GM12878 (cell line): ENCODE results near the gene ZNF559.

Experiments
- CTCF ChIP-seq, 3 experiments: IDR thresholded peaks in 2 of 3; conservative IDR thresholded peaks in 1 of 3; 2 replicates each; pipeline ENCODE4 v1.5.1; 2011; ENCODE audit warnings: low read depth in 3 of 3, low read length in 3 of 3, mild to moderate bottlenecking in 3 of 3, control low read depth in 2 of 3, moderate library complexity in 2 of 3, inconsistent platforms in 1 of 3, mixed read lengths in 1 of 3; ENCODE audit not compliant: control insufficient read depth in 2 of 3, insufficient read depth in 1 of 3; ENCODE audit errors: extremely low read depth in 1 of 3
- EP300 ChIP-seq, 2 experiments: fragments of 150-350 bp in 1 of 2; IDR thresholded peaks; 2 replicates each; pipeline ENCODE4 v1.6.1; 2011 to 2012; ENCODE audit warnings: low read depth in 2 of 2, low read length in 2 of 2, borderline replicate concordance in 1 of 2, improper control_type of control experiment in 1 of 2, inconsistent platforms in 1 of 2; ENCODE audit not compliant: control insufficient read depth in 1 of 2
- EZH2 ChIP-seq: IDR thresholded peaks from 2 replicates; pipeline ENCODE4 v1.6.1; 2012; ENCODE audit warnings: low read depth, mild to moderate bottlenecking, control low read depth, inconsistent platforms, low read length, borderline replicate concordance; ENCODE audit not compliant: control insufficient read depth
- FOXM1 ChIP-seq: IDR thresholded peaks from 2 replicates; pipeline ENCODE4 v1.6.1; 2012; ENCODE audit warnings: low read depth, mild to moderate bottlenecking, inconsistent platforms, low read length, moderate library complexity
- JUND ChIP-seq: IDR thresholded peaks from 2 replicates; pipeline ENCODE4 v1.6.1; 2012; ENCODE audit warnings: low read depth, mild to moderate bottlenecking, low read length, improper control_type of control experiment, moderate library complexity
- MAX ChIP-seq: IDR thresholded peaks from 2 replicates; pipeline ENCODE4 v1.6.1; 2012; ENCODE audit warnings: low read depth, low read length, improper control_type of control experiment
- NFIC ChIP-seq: IDR thresholded peaks from 2 replicates; pipeline ENCODE4 v1.6.1; 2012; ENCODE audit warnings: low read depth, mild to moderate bottlenecking, inconsistent platforms, low read length, moderate library complexity
- PAX5 ChIP-seq: IDR thresholded peaks from 2 replicates; pipeline ENCODE4 v1.6.1; 2011; ENCODE audit warnings: low read depth, low read length, borderline replicate concordance
- POLR2AphosphoS2 ChIP-seq: IDR thresholded peaks from 2 replicates; pipeline ENCODE4 v1.6.1; 2011; ENCODE audit warnings: low read depth, mild to moderate bottlenecking, low read length, improper control_type of control experiment, moderate library complexity
- POU2F2 ChIP-seq: IDR thresholded peaks from 3 replicates; pipeline ENCODE4 v1.6.1; 2011; ENCODE audit warnings: low read depth, mild to moderate bottlenecking, low read length, borderline replicate concordance
- REST ChIP-seq: IDR thresholded peaks from 2 replicates; pipeline ENCODE4 v1.6.1; 2012; ENCODE audit warnings: mild to moderate bottlenecking, low read depth, low read length
- SIN3A ChIP-seq: IDR thresholded peaks from 2 replicates; pipeline ENCODE4 v1.6.1; 2012; ENCODE audit warnings: low read depth, low read length, improper control_type of control experiment
- ZNF384 ChIP-seq: IDR thresholded peaks from 2 replicates; pipeline ENCODE4 v1.6.1; 2012; ENCODE audit warnings: low read depth, mild to moderate bottlenecking, low read length, improper control_type of control experiment, borderline replicate concordance

- no peak for TF ChIP-seq POLR2AphosphoS2
- TF ChIP-seq REST = no peak
- TF ChIP-seq EZH2 = no peak
- TF ChIP-seq POU2F2 = no peak
- no peak for TF ChIP-seq NFIC
- no peak for TF ChIP-seq JUND
- TF ChIP-seq PAX5 = no peak
- no peak for TF ChIP-seq EP300 (IDR thresholded peaks at IDR 0.05; ENCODE audit: borderline replicate concordance in 1 of 2, control insufficient read depth in 1 of 2, low read depth in 2 of 2, low read length in 2 of 2)
- TF ChIP-seq MAX = no peak
- no peak for TF ChIP-seq FOXM1
- TF ChIP-seq CTCF (IDR thresholded peaks at IDR 0.05 in 2 of 3, conservative IDR thresholded peaks at IDR 0.05 in 1 of 3; ENCODE audit: control insufficient read depth in 2 of 3, extremely low read depth in 1 of 3, insufficient read depth in 1 of 3, low read depth in 3 of 3, low read length in 3 of 3) = no peak
- no peak for TF ChIP-seq ZNF384
- no peak for TF ChIP-seq SIN3A
These were observed 594 bp downstream of the ZNF559 start for GRCh38 chr19:9324584-9324962.
